ENCODE results near the gene FAM180B.

DNA sequence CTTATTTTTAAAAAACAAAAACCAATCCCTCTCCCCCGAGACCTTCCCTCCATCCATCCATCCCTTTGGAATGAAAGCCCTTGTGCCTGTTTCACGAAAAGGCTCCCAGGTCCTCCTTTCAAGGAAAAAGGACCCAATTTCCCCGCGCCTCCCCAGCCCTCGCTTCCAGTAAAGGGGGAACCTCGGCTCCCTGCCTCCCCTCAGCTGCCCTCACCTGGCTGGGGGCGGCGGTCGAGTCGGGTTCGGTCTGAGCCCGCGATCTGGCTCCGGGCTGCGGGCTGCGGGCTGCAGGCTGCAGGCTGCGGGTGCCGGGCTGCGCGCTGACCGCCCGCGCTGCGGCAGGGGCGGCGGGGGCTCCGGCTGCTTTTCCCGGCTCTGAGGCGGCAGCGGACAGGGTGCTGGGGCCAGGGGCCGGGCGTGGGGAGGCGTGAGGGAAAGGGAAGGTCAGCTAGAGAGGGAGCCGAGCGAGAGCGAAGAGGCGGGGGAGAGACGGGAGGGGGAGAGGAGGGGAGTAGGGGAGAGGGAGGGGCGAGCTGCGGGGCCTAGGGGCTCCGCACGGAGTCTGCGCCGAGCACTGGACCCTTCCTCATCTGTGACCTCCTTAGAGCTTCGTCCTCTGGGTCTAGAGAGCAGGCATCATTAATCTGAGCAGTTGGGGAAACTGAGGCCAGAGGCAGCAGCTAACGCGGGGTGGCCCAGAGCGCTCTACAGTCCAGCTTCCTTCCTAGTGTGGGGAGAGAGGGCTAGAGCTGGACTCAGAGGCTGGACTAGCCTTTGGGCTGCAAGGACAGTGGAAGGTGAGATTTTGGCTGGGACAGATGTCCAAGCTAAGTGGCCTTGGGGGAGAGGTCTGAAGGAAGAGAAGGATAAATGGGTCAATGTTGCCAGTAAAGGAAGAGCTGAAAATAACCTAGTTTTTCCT, 7.7 kb downstream of the FAM180B start, which contains the start of gene C1QTNF4:
- TF ChIP-seq, protein P1, sequence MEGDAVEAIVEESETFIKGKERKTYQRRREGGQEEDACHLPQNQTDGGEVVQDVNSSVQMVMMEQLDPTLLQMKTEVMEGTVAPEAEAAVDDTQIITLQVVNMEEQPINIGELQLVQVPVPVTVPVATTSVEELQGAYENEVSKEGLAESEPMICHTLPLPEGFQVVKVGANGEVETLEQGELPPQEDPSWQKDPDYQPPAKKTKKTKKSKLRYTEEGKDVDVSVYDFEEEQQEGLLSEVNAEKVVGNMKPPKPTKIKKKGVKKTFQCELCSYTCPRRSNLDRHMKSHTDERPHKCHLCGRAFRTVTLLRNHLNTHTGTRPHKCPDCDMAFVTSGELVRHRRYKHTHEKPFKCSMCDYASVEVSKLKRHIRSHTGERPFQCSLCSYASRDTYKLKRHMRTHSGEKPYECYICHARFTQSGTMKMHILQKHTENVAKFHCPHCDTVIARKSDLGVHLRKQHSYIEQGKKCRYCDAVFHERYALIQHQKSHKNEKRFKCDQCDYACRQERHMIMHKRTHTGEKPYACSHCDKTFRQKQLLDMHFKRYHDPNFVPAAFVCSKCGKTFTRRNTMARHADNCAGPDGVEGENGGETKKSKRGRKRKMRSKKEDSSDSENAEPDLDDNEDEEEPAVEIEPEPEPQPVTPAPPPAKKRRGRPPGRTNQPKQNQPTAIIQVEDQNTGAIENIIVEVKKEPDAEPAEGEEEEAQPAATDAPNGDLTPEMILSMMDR (conservative IDR thresholded peaks at IDR 0.05 in 1 of 2, IDR thresholded peaks at IDR 0.05 in 1 of 2; ENCODE audit: extremely low read depth in 1 of 2, insufficient read depth in 1 of 2, low read depth in 1 of 2, low read length in 2 of 2) = no peak
- no peak for TF ChIP-seq EZH2 (IDR thresholded peaks at IDR 0.05; ENCODE audit: borderline replicate concordance, low read length)

All from mammary epithelial cell (primary cell).